DOHH2 (cell line): Measurements from ENCODE around the gene LHB.

Source experiments
- CTCF ChIP-seq: fragments of 200-600 bp; sonication (generic); IDR thresholded peaks from one replicate; pipeline ENCODE4 v1.5.1; 2014; ENCODE audit warnings: antibody characterized with exemption, mild to moderate bottlenecking, low read depth, low read length; ENCODE audit not compliant: poor library complexity, severe bottlenecking
- EZH2phosphoT487 ChIP-seq: fragments of 200-600 bp; sonication (generic); IDR thresholded peaks from 2 replicates; pipeline ENCODE4 v1.6.1; 2017; ENCODE audit warnings: borderline replicate concordance, mild to moderate bottlenecking, antibody characterized with exemption, low read length, moderate library complexity, mixed read lengths

GRCh38 chr19:49017041-49017665 lies at the start of gene LHB:
- TF ChIP-seq CTCF, result no peak
- no peak for TF ChIP-seq EZH2phosphoT487
